Measurements from ENCODE around the gene SYDE2. TPM values are rescaled to one million over a fixed set of nuclear protein-coding genes. Genes with fewer than 3 reads are reported as not detected.
"Not testable (repeated sequence)": the region's sequence is repeated elsewhere in the genome, so short reads cannot be mapped to it uniquely, and the experiment has no call there.

Gene SYDE2
- total and polyA plus RNA-seq, 2 experiments from 2014 or later = 5.5 to 14.9 TPM

DNA sequence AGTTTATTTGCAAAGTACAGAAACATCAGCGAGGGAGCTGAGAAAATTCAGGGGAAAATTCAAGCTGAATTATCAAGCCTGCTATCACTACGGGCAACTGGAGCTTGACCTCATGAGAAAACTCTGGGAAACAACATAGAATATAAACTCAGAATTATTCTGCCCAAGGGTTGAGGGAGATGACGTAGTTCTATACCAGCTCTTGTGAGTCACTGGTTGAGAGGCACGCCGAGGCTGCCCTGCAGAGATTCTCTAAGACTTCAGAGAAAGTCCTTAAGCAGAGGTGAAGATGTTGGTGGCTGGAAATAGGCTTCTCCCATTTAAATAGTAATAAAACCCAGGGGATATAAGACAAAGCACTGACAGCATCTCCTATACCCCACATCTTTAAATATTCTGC is 12.3 kb downstream of the SYDE2 start:
- no peak overlapping the region for H3K4me2 ChIP-seq
- H3K9me2 ChIP-seq (replicated peaks; ENCODE audit: insufficient read depth) = no peaks in the 10 kb centered on the region
- 84% methylated on average over 5 of the region's 5 CpGs for WGBS (ENCODE audit: low lambda C conversion rate, missing lambda C conversion rate)
- H2AFZ ChIP-seq = no peak overlapping the region
- no peak for DNase-seq (ENCODE audit: low spot score)
- no peak overlapping the region for H3K4me3 ChIP-seq
- no peaks in the 10 kb centered on the region for H4K20me1 ChIP-seq (ENCODE audit: insufficient read depth, poor library complexity, severe bottlenecking)
- no peaks in the 10 kb centered on the region for H3K9me3 ChIP-seq (ENCODE audit: low read depth)
- H3K36me3 ChIP-seq (replicated peaks; ENCODE audit: insufficient read depth, low read depth) = no peaks in the 10 kb centered on the region
- no peak for TF ChIP-seq EZH2 (IDR thresholded peaks at IDR 0.05; ENCODE audit: borderline replicate concordance)
- TF ChIP-seq, protein P1, sequence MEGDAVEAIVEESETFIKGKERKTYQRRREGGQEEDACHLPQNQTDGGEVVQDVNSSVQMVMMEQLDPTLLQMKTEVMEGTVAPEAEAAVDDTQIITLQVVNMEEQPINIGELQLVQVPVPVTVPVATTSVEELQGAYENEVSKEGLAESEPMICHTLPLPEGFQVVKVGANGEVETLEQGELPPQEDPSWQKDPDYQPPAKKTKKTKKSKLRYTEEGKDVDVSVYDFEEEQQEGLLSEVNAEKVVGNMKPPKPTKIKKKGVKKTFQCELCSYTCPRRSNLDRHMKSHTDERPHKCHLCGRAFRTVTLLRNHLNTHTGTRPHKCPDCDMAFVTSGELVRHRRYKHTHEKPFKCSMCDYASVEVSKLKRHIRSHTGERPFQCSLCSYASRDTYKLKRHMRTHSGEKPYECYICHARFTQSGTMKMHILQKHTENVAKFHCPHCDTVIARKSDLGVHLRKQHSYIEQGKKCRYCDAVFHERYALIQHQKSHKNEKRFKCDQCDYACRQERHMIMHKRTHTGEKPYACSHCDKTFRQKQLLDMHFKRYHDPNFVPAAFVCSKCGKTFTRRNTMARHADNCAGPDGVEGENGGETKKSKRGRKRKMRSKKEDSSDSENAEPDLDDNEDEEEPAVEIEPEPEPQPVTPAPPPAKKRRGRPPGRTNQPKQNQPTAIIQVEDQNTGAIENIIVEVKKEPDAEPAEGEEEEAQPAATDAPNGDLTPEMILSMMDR (IDR thresholded peaks at IDR 0.05; ENCODE audit: poor library complexity) = no peak
- no peak for TF ChIP-seq EZH2phosphoT487 (IDR thresholded peaks at IDR 0.05; ENCODE audit: low read depth, severe bottlenecking, unreplicated experiment)
- no peaks in the 10 kb centered on the region for H3K27me3 ChIP-seq
- H3K4me1 ChIP-seq (ENCODE audit: insufficient read depth) = no peaks in the 10 kb centered on the region
- H3K27ac ChIP-seq = no peak overlapping the region
- H3K79me2 ChIP-seq = peaks cover 40% of the 10 kb centered on the region

DNA sequence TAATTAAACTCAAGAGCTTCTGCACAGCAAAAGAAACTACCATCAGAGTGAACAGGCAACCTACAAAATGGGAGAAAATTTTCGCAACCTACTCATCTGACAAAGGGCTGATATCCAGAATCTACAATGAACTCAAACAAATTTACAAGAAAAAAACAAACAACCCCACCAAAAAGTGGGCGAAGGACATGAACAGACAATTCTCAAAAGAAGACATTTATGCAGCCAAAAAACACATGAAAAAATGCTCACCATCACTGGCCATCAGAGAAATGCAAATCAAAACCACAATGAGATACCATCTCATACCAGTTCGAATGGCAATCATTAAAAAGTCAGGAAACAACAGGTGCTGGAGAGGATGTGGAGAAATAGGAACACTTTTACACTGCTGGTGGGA is 13.8 kb downstream of the SYDE2 start:
- H3K36me3 ChIP-seq (replicated peaks; ENCODE audit: insufficient read depth, low read depth); H3K27me3 ChIP-seq; H3K4me2 ChIP-seq; H3K9me2 ChIP-seq (replicated peaks; ENCODE audit: insufficient read depth); H3K4me3 ChIP-seq; H2AFZ ChIP-seq; DNase-seq (ENCODE audit: low spot score); H4K20me1 ChIP-seq (ENCODE audit: insufficient read depth, poor library complexity, severe bottlenecking); H3K4me1 ChIP-seq (ENCODE audit: insufficient read depth); H3K9me3 ChIP-seq (ENCODE audit: low read depth); H3K27ac ChIP-seq: not testable (repeated sequence)
- peaks cover 25% of the 10 kb centered on the region for H3K79me2 ChIP-seq
- 65% methylated on average over 2 of the region's 3 CpGs for WGBS (ENCODE audit: low lambda C conversion rate, missing lambda C conversion rate)

DNA sequence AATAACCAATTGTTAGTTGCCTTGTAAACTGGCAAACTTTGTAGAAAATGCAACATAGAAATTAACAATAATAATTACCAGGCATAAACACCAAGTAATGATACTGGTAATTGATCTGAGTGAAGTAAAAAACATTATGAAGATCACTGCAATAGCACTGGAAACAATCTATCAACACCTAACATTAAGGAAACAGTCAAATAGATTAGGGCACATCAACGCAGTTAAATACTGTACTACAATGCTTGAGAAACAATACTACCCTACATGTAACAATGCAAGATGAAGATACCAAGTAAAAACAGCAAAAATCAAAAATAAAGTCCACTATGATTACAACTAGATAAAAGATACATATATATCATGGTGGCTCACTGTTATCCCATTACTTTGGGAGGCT is 16.6 kb downstream of the SYDE2 start:
- 74% methylated on average over 1 of the region's 1 CpG for WGBS (ENCODE audit: low lambda C conversion rate, missing lambda C conversion rate)
- no peaks in the 10 kb centered on the region for H4K20me1 ChIP-seq (ENCODE audit: insufficient read depth, poor library complexity, severe bottlenecking)

DNA sequence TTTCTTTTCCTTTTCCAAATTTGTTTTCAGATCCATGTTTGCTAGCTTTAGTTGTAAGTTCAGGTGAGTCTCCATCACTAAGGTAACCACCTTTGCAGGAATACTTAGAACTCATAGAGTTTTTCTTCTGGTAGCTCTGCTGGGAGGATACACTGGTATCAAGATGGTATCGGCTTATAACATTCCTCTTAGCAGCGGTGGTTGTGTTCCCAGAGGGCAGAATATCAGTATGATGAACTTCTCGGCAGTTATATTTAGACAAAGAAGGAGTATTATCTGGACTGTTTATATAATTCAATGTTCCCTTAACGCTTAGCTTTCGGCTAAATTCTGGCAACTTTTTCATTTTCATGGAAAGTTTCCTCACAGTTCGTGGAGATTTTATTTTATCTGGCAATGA is 18.1 kb downstream of the SYDE2 start:
- H3K79me2 ChIP-seq = peaks cover 7% of the 10 kb centered on the region
- no peak overlapping the region for H3K4me2 ChIP-seq
- no peak for DNase-seq (ENCODE audit: low spot score)
- no peaks in the 10 kb centered on the region for H3K9me2 ChIP-seq (replicated peaks; ENCODE audit: insufficient read depth)
- no peak overlapping the region for H3K4me3 ChIP-seq
- no peaks in the 10 kb centered on the region for H3K4me1 ChIP-seq (ENCODE audit: insufficient read depth)
- no peaks in the 10 kb centered on the region for H3K9me3 ChIP-seq (ENCODE audit: low read depth)
- H4K20me1 ChIP-seq (ENCODE audit: insufficient read depth, poor library complexity, severe bottlenecking) = no peaks in the 10 kb centered on the region
- whole genome bisulfite sequencing (ENCODE audit: low lambda C conversion rate, missing lambda C conversion rate) = 93% methylated on average over 6 of the region's 6 CpGs
- no peaks in the 10 kb centered on the region for H3K27me3 ChIP-seq
- TF ChIP-seq, protein P1 (IDR thresholded peaks at IDR 0.05; ENCODE audit: poor library complexity) = no peak
- TF ChIP-seq EZH2phosphoT487 (IDR thresholded peaks at IDR 0.05; ENCODE audit: low read depth, severe bottlenecking, unreplicated experiment) (no peak), EZH2 (IDR thresholded peaks at IDR 0.05; ENCODE audit: borderline replicate concordance) (no peak)
- no peak overlapping the region for H2AFZ ChIP-seq
- no peaks in the 10 kb centered on the region for H3K36me3 ChIP-seq (replicated peaks; ENCODE audit: insufficient read depth, low read depth)
- no peak overlapping the region for H3K27ac ChIP-seq

More for the DNA sequence above, 16.6 kb downstream of the SYDE2 start:
- Histone ChIP-seq H3K4me2 (no peak overlapping the region), H3K36me3 (replicated peaks; ENCODE audit: insufficient read depth, low read depth) (no peaks in the 10 kb centered on the region), H3K9me2 (replicated peaks; ENCODE audit: insufficient read depth) (no peaks in the 10 kb centered on the region), H3K27ac (no peak overlapping the region), H3K4me3 (no peak overlapping the region), H3K9me3 (ENCODE audit: low read depth) (no peaks in the 10 kb centered on the region), H2AFZ (no peak overlapping the region), H3K27me3 (no peaks in the 10 kb centered on the region), H3K4me1 (ENCODE audit: insufficient read depth) (no peaks in the 10 kb centered on the region), H3K79me2 (peaks cover 11% of the 10 kb centered on the region)
- DNase-seq (ENCODE audit: low spot score) = no peak
- no peak for TF ChIP-seq EZH2 (IDR thresholded peaks at IDR 0.05; ENCODE audit: borderline replicate concordance)
- no peak for TF ChIP-seq EZH2phosphoT487 (IDR thresholded peaks at IDR 0.05; ENCODE audit: low read depth, severe bottlenecking, unreplicated experiment)
- TF ChIP-seq, protein P1 (IDR thresholded peaks at IDR 0.05; ENCODE audit: poor library complexity) = no peak

Measured in hepatocyte (in vitro differentiated cells).